ENCODE results near the gene ENOPH1. TPM values are rescaled to one million over a fixed set of nuclear protein-coding genes. Genes with fewer than 3 reads are reported as not detected.

ENOPH1 gene
- total and polyA plus RNA-seq, 2 of the 13 experiments (the other 11 are each of a cell fraction or from before 2014, with no cell fraction given), result 15.5 to 64.3 TPM

DNA sequence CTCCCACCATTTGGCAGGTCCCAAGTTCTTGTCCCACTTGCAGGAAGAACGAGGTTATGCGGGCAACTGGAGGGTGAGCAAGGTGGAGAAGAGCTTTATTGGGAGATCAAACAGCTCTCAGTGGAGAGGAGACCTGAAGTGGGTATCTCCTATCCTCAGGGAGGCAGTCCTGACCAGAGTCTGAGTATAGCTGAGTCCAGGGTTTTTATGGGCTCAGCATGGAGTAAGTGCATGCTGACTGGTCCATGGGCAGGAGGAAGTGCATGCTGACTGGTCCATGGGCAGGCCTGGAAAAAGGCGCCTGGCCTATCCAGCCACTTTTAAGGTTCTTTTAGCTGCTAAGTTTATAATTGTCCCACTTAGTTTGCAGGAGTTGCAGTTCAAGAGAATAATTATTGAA is 49.2 kb upstream of the ENOPH1 start (continued):
- TF ChIP-seq, protein P1, sequence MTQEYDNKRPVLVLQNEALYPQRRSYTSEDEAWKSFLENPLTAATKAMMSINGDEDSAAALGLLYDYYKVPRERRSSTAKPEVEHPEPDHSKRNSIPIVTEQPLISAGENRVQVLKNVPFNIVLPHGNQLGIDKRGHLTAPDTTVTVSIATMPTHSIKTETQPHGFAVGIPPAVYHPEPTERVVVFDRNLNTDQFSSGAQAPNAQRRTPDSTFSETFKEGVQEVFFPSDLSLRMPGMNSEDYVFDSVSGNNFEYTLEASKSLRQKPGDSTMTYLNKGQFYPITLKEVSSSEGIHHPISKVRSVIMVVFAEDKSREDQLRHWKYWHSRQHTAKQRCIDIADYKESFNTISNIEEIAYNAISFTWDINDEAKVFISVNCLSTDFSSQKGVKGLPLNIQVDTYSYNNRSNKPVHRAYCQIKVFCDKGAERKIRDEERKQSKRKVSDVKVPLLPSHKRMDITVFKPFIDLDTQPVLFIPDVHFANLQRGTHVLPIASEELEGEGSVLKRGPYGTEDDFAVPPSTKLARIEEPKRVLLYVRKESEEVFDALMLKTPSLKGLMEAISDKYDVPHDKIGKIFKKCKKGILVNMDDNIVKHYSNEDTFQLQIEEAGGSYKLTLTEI (CRISPR knock-in tag; conservative IDR thresholded peaks at IDR 0.05), result no peak
- TF ChIP-seq, protein P2, sequence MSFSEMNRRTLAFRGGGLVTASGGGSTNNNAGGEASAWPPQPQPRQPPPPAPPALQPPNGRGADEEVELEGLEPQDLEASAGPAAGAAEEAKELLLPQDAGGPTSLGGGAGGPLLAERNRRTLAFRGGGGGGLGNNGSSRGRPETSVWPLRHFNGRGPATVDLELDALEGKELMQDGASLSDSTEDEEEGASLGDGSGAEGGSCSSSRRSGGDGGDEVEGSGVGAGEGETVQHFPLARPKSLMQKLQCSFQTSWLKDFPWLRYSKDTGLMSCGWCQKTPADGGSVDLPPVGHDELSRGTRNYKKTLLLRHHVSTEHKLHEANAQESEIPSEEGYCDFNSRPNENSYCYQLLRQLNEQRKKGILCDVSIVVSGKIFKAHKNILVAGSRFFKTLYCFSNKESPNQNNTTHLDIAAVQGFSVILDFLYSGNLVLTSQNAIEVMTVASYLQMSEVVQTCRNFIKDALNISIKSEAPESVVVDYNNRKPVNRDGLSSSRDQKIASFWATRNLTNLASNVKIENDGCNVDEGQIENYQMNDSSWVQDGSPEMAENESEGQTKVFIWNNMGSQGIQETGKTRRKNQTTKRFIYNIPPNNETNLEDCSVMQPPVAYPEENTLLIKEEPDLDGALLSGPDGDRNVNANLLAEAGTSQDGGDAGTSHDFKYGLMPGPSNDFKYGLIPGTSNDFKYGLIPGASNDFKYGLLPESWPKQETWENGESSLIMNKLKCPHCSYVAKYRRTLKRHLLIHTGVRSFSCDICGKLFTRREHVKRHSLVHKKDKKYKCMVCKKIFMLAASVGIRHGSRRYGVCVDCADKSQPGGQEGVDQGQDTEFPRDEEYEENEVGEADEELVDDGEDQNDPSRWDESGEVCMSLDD (CRISPR knock-in tag; IDR thresholded peaks at IDR 0.05; ENCODE audit: borderline replicate concordance), result no peak
- TF ChIP-seq ZNF792 (CRISPR knock-in tag; IDR thresholded peaks at IDR 0.05), result no peak
- TF ChIP-seq PCBP2 (optimal IDR thresholded peaks at IDR 0.05; ENCODE audit: low read depth, low read length, poor library complexity, severe bottlenecking), result no peak

DNA sequence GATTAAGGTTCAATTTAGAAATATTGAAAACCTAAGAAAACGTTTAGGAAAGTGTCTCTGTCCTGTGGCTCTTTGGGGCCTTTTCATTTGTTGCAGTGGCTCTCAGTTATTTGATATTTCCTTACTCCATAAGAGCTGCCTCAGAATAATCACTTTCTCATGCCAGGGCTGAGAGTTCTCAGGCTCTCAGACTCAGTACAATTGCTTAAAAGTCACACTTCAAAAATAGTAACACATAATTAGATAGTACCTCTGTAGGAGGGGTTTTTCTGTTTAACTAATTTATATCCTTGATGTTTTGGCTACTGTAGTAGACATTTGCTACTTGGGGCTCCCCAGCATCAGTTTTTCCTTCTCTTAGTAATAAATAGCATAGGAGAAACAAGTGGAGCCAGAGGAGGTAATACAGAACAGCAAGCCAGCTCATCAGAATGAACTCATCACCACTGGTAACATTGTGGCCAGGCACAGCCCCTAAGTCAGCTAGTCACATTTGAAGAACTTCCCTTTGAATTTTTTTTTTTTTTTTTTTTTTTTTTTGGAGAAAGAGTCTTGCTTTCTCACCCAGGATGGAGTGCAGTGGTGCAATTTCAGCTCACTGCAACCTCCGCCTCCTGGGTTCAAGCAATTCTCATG is 48.6 kb upstream of the ENOPH1 start:
- H4K20me1 ChIP-seq (ENCODE audit: insufficient read depth, low read length), result no peaks in the 10 kb centered on the region
- H3K27ac ChIP-seq (ENCODE audit: extremely low read length, insufficient read depth, low read length), result no peak overlapping the region
- H3K9ac ChIP-seq (ENCODE audit: insufficient read depth, low read depth, low read length), result no peak overlapping the region
- no peaks in the 10 kb centered on the region for H3K79me2 ChIP-seq (ENCODE audit: insufficient read depth, low read length)
- TF ChIP-seq ZNF225 (CRISPR knock-in tag; IDR thresholded peaks at IDR 0.05), result no peak
- no peak for TF ChIP-seq DMAP1 (CRISPR knock-in tag; IDR thresholded peaks at IDR 0.05)
- TF ChIP-seq, protein P3, sequence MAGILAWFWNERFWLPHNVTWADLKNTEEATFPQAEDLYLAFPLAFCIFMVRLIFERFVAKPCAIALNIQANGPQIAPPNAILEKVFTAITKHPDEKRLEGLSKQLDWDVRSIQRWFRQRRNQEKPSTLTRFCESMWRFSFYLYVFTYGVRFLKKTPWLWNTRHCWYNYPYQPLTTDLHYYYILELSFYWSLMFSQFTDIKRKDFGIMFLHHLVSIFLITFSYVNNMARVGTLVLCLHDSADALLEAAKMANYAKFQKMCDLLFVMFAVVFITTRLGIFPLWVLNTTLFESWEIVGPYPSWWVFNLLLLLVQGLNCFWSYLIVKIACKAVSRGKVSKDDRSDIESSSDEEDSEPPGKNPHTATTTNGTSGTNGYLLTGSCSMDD (CRISPR knock-in tag; IDR thresholded peaks at IDR 0.05), result no peak
- TF ChIP-seq ZNF367 (CRISPR knock-in tag; IDR thresholded peaks at IDR 0.05; ENCODE audit: borderline replicate concordance), result no peak
- no peak for TF ChIP-seq GLI4 (CRISPR knock-in tag; IDR thresholded peaks at IDR 0.05; ENCODE audit: borderline replicate concordance)
- no peak for TF ChIP-seq ZMAT3 (CRISPR knock-in tag; conservative IDR thresholded peaks at IDR 0.05)
- no peak for TF ChIP-seq ZNF781 (CRISPR knock-in tag; IDR thresholded peaks at IDR 0.05; ENCODE audit: borderline replicate concordance, not compliant biosample characterization)
- DNase-seq (ENCODE audit: low spot score) (no peak), ATAC-seq (no peak), FAIRE-seq (no peak)
- H3K4me2 ChIP-seq (ENCODE audit: low read depth, low read length), result no peak overlapping the region
- H3K4me1 ChIP-seq (ENCODE audit: insufficient read depth, low read length), result no peaks in the 10 kb centered on the region
- H3K27me3 ChIP-seq (ENCODE audit: control insufficient read depth in 1 of 2, insufficient read depth in 2 of 2, low read length in 2 of 2), result no peaks in the 10 kb centered on the region
- ChIA-PET CTCF (ENCODE audit: low intra/inter-chr PET ratio, low total read pairs) (no interaction called here), POLR2A (no interaction called here)
- H3K4me3 ChIP-seq (replicated peaks in 1 of 3; ENCODE audit: insufficient read depth in 1 of 3, low read depth in 2 of 3, low read length in 3 of 3), result no peak overlapping the region
- BruUV-seq (replicated peaks), result no TSS peak
- no peaks in the 10 kb centered on the region for H3K36me3 ChIP-seq (replicated peaks in 1 of 2; ENCODE audit: control insufficient read depth in 1 of 2, insufficient read depth in 2 of 2, low read length in 2 of 2)
- intact Hi-C loops (cut with micrococcal nuclease; ENCODE audit: unreplicated experiment), result no loop called here
- WGBS (ENCODE audit: low lambda C conversion rate), result 60% methylated on average over 2 of the region's 2 CpGs
- peaks cover 6% of the 10 kb centered on the region; the same call in 1 of the 2 replicates for H3K9me3 ChIP-seq (ENCODE audit: low read length)
- H2AFZ ChIP-seq (ENCODE audit: low read length), result no peak overlapping the region
- in situ Hi-C loops (cut with HindIII; ENCODE audit: extremely low pct_ligation_motif_present, low pct_unique_long_range_greater_than_20kb), result no loop called here
